ENCODE measurements around the gene NEURL4.

The NEURL4 gene

GRCh38 chr17:7351665-7352502, 22.7 kb upstream of the NEURL4 start, which contains the start of gene KCTD11:
TSS of gene KCTD11 (plus strand) at chr17:7352162.
- TF ChIP-seq CTCF (IDR thresholded peaks at IDR 0.05; ENCODE audit: low read depth, low read length) = no peak
- TF ChIP-seq POLR2A (IDR thresholded peaks at IDR 0.05; ENCODE audit: extremely low read depth, insufficient read length) = no peak
- TF ChIP-seq MYC (IDR thresholded peaks at IDR 0.05; ENCODE audit: low read depth, low read length) = no peak
- TF ChIP-seq MAX (IDR thresholded peaks at IDR 0.05; ENCODE audit: low read depth, low read length) = no peak

GRCh38 chr17:7348478-7349242, 19.5 kb upstream of the NEURL4 start:
- no peak for TF ChIP-seq MAX (IDR thresholded peaks at IDR 0.05; ENCODE audit: low read depth, low read length)
- TF ChIP-seq MYC (IDR thresholded peaks at IDR 0.05; ENCODE audit: low read depth, low read length) = no peak
- TF ChIP-seq CTCF (IDR thresholded peaks at IDR 0.05; ENCODE audit: low read depth, low read length) = no peak
- TF ChIP-seq POLR2A (IDR thresholded peaks at IDR 0.05; ENCODE audit: extremely low read depth, insufficient read length) = no peak
- DNase-seq (ENCODE audit: low read depth) = peak; percentile 64
- no peak overlapping the region for H3K4me3 ChIP-seq (ENCODE audit: low read depth, low read length)

More at GRCh38 chr17:7351665-7352502, 22.7 kb upstream of the NEURL4 start, which contains the start of gene KCTD11:
- peak within 1 kb of the TSS; percentile 49 for H3K4me3 ChIP-seq (ENCODE audit: low read depth, low read length)
- DNase-seq (ENCODE audit: low read depth) = peak; percentile 80

GRCh38 chr17:7347630-7348477, 18.7 kb upstream of the NEURL4 start:
- no peak overlapping the region for H3K4me3 ChIP-seq (ENCODE audit: low read depth, low read length)
- no peak for TF ChIP-seq POLR2A (IDR thresholded peaks at IDR 0.05; ENCODE audit: extremely low read depth, insufficient read length)
- TF ChIP-seq MYC (IDR thresholded peaks at IDR 0.05; ENCODE audit: low read depth, low read length) = no peak
- TF ChIP-seq CTCF (IDR thresholded peaks at IDR 0.05; ENCODE audit: low read depth, low read length) = no peak
- TF ChIP-seq MAX (IDR thresholded peaks at IDR 0.05; ENCODE audit: low read depth, low read length) = no peak
- no peak for DNase-seq (ENCODE audit: low read depth)

- TF ChIP-seq CTCF (IDR thresholded peaks at IDR 0.05; ENCODE audit: low read depth, low read length) (no peak), MAX (IDR thresholded peaks at IDR 0.05; ENCODE audit: low read depth, low read length) (no peak), POLR2A (IDR thresholded peaks at IDR 0.05; ENCODE audit: extremely low read depth, insufficient read length) (no peak), MYC (IDR thresholded peaks at IDR 0.05; ENCODE audit: low read depth, low read length) (no peak)
- no peak for DNase-seq (ENCODE audit: low read depth)
- no peak overlapping the region for H3K4me3 ChIP-seq (ENCODE audit: low read depth, low read length)
Observed at GRCh38 chr17:7346761-7347614, 17.9 kb upstream of the NEURL4 start.

Measured in NB4 (cell line).